SK-N-SH (cell line): ENCODE results near the gene LARGE1. TPM values are rescaled to one million over a fixed set of nuclear protein-coding genes. Genes with fewer than 3 reads are reported as not detected.

Source experiments
- CTCF ChIA-PET: fragments of 300-600, 350-600 bp; formaldehyde crosslinking; extraction: SDS; loops from one replicate; lab custom pipeline; 2021; lab: Yijun Ruan, JAX
- POLR2A ChIA-PET: fragments of 350-600 bp; sonication (Branson Sonifier 250); formaldehyde crosslinking; extraction: SDS; loops from one replicate; lab custom pipeline; 2020; ENCODE audit warnings: antibody characterized with exemption, inconsistent platforms; lab: Yijun Ruan, JAX
- DNase-seq: peaks from one replicate; pipeline ENCODE4 v3.0.0; 2012
- H2AFZ ChIP-seq: fragments of 200-600 bp; sonication (generic); 2 replicates; pipeline ENCODE4 v1.8.1; 2016; ENCODE audit warnings: antibody characterized with exemption, mild to moderate bottlenecking, low read depth
- H3F3A ChIP-seq: fragments of 200-600 bp; sonication (generic); replicated peaks from 2 replicates; pipeline ENCODE3; 2016; ENCODE audit warnings: antibody characterized with exemption, mild to moderate bottlenecking; ENCODE audit not compliant: insufficient read depth
- H3K27ac ChIP-seq, 2 experiments: fragments of 200-500 bp in 1 of 2; fragments of 200-600 bp in 1 of 2; sonication (Bioruptor generic) in 1 of 2; sonication (generic), shearing (Covaris generic) in 1 of 2; 2 replicates each; pipeline versions ENCODE4 v1.5.1 to v1.6.1; 2014 to 2016; ENCODE audit warnings: low read depth in 2 of 2, inconsistent platforms in 1 of 2, low read length in 1 of 2, mild to moderate bottlenecking in 1 of 2, mixed read lengths in 1 of 2
- H3K27me3 ChIP-seq: fragments of 200-600 bp; sonication (generic), shearing (Covaris generic); 2 replicates; pipeline ENCODE4 v1.6.1; 2016; ENCODE audit warnings: mixed run types; ENCODE audit not compliant: insufficient read depth
- H3K36me3 ChIP-seq, 2 experiments: fragments of 200-500 bp in 1 of 2; fragments of 200-600 bp in 1 of 2; sonication (Bioruptor generic) in 1 of 2; sonication (generic) in 1 of 2; replicated peaks in 1 of 2; 2 replicates each; pipeline versions ENCODE3 to v1.5.1; 2014 to 2016; ENCODE audit warnings: low read length in 1 of 2, mild to moderate bottlenecking in 1 of 2; ENCODE audit not compliant: insufficient read depth in 2 of 2, control insufficient read depth in 1 of 2
- H3K4me1 ChIP-seq, 2 experiments: fragments of 200-500 bp in 1 of 2; fragments of 200-600 bp in 1 of 2; sonication (Bioruptor generic) in 1 of 2; sonication (generic), shearing (Covaris generic) in 1 of 2; 2 replicates each; pipeline versions ENCODE4 v1.5.1 to v1.6.1; 2014 to 2016; ENCODE audit warnings: low read depth in 1 of 2, low read length in 1 of 2, mixed run types in 1 of 2; ENCODE audit not compliant: insufficient read depth in 2 of 2, control insufficient read depth in 1 of 2
- H3K4me2 ChIP-seq: fragments of 200-600 bp; sonication (generic), shearing (Covaris generic); 2 replicates; pipeline ENCODE4 v1.6.1; 2017; ENCODE audit warnings: mixed run types
- H3K4me3 ChIP-seq, 2 experiments: fragments of 200-500 bp in 1 of 2; fragments of 200-600 bp in 1 of 2; sonication (Bioruptor generic) in 1 of 2; sonication (generic), shearing (Covaris generic) in 1 of 2; 2 replicates each; pipeline versions ENCODE4 v1.5.1 to v1.8.1; 2014 to 2016; ENCODE audit warnings: low read depth in 2 of 2, inconsistent platforms in 1 of 2, low read length in 1 of 2, mild to moderate bottlenecking in 1 of 2, mixed read lengths in 1 of 2, moderate library complexity in 1 of 2
- H3K79me2 ChIP-seq: fragments of 200-600 bp; sonication (generic); 2 replicates; pipeline ENCODE4 v1.8.1; 2017; ENCODE audit warnings: mild to moderate bottlenecking; ENCODE audit not compliant: insufficient read depth
- H3K9ac ChIP-seq: fragments of 200-600 bp; sonication (generic); 2 replicates; pipeline ENCODE4 v1.6.1; 2017; ENCODE audit warnings: mixed run types
- H3K9me2 ChIP-seq: fragments of 200-600 bp; sonication (generic); 2 replicates; pipeline ENCODE4 v1.6.1; 2017; ENCODE audit warnings: mixed run types
- H3K9me3 ChIP-seq: fragments of 200-600 bp; sonication (generic); 2 replicates; pipeline ENCODE4 v1.6.1; 2017; ENCODE audit warnings: mixed run types, mild to moderate bottlenecking, moderate library complexity
- H4K20me1 ChIP-seq: fragments of 200-600 bp; sonication (generic); 2 replicates; pipeline ENCODE4 v1.6.1; 2017; ENCODE audit warnings: mild to moderate bottlenecking, mixed run types; ENCODE audit not compliant: insufficient read depth
- CTCF ChIP-seq: fragments of 200-600 bp; sonication (generic); IDR thresholded peaks from 2 replicates; pipeline ENCODE4 v1.6.1; 2017; ENCODE audit warnings: antibody characterized with exemption, mild to moderate bottlenecking, moderate library complexity
- ELF1 ChIP-seq: IDR thresholded peaks from 2 replicates; pipeline ENCODE4 v1.4.0; 2012
- EZH2phosphoT487 ChIP-seq: fragments of 200-600 bp; sonication (generic); IDR thresholded peaks from 2 replicates; pipeline ENCODE4 v1.6.1; 2017; ENCODE audit warnings: low read depth, mixed run types, mild to moderate bottlenecking, antibody characterized with exemption, moderate library complexity, borderline replicate concordance
- FOSL2 ChIP-seq: IDR thresholded peaks from 2 replicates; pipeline ENCODE4 v1.4.0; 2012; ENCODE audit warnings: low read depth, mild to moderate bottlenecking, moderate library complexity, borderline replicate concordance
- GATA2 ChIP-seq: sonication (generic); formaldehyde crosslinking; IDR thresholded peaks from 2 replicates; pipeline ENCODE4 v1.5.0; 2020; ENCODE audit warnings: mild to moderate bottlenecking, missing genetic modification reagents
- IRF3 ChIP-seq: fragments of 150-350 bp; IDR thresholded peaks from 2 replicates; pipeline ENCODE4 v1.6.1; 2016; ENCODE audit warnings: mild to moderate bottlenecking, low read depth, low read length
- MAX ChIP-seq: IDR thresholded peaks from 2 replicates; pipeline ENCODE4 v1.4.0; 2012; ENCODE audit warnings: low read depth
- NFIC ChIP-seq: IDR thresholded peaks from 2 replicates; pipeline ENCODE4 v1.4.0; 2012; ENCODE audit warnings: borderline replicate concordance
- NRF1 ChIP-seq: IDR thresholded peaks from 2 replicates; pipeline ENCODE4 v1.6.1; 2012; ENCODE audit warnings: low read depth, mild to moderate bottlenecking, low read length
- PBX3 ChIP-seq: IDR thresholded peaks from 2 replicates; pipeline ENCODE4; 2012
- RAD21 ChIP-seq: IDR thresholded peaks from 2 replicates; pipeline ENCODE4 v1.6.1; 2012; ENCODE audit warnings: mild to moderate bottlenecking, low read length
- RFX5 ChIP-seq: IDR thresholded peaks from 2 replicates; pipeline ENCODE4 v1.6.1; 2012; ENCODE audit warnings: mild to moderate bottlenecking, improper control_type of control experiment, low read length
- RXRA ChIP-seq: IDR thresholded peaks from 2 replicates; pipeline ENCODE4 v1.4.0; 2012; ENCODE audit warnings: low read depth, mild to moderate bottlenecking, borderline replicate concordance
- TAF1 ChIP-seq: IDR thresholded peaks from 2 replicates; pipeline ENCODE4 v1.6.1; 2012; ENCODE audit warnings: low read depth, mild to moderate bottlenecking, low read length, moderate library complexity, borderline replicate concordance
- USF1 ChIP-seq: IDR thresholded peaks from 2 replicates; pipeline ENCODE4 v1.4.0; 2012; ENCODE audit warnings: low read depth, borderline replicate concordance
- WGBS: methylation state at CpG from one replicate; pipeline ENCODE4 v1.1.6; 2017; ENCODE audit warnings: low lambda C conversion rate; 5-methylcytosine and 5-hydroxymethylcytosine counted together
- polyA plus RNA-seq, 3 experiments: library from polyadenylated mRNA; depleted of rRNA; stranded (reverse); fragments of >200 nt; gene quantifications; 2 replicates each; pipeline ENCODE4 v1.2.3, GENCODE V29; 2012

LARGE1 gene
- polyA plus RNA-seq, 1 of the 3 experiments (the other 2 are of a cell fraction) = 1.1 TPM

- Histone ChIP-seq H2AFZ (no peak overlapping the region), H4K20me1 (no peaks in the 10 kb centered on the region), H3K27ac (no peak overlapping the region), H3K4me2 (no peak overlapping the region), H3K9me3 (no peaks in the 10 kb centered on the region), H3K79me2 (no peaks in the 10 kb centered on the region), H3K27me3 (no peaks in the 10 kb centered on the region), H3F3A (no peaks in the 10 kb centered on the region), H3K4me1 (no peaks in the 10 kb centered on the region), H3K4me3 (no peak overlapping the region), H3K9ac (no peak overlapping the region), H3K36me3 (no peaks in the 10 kb centered on the region), H3K9me2 (no peaks in the 10 kb centered on the region)
- CTCF ChIA-PET = no interaction called here
- no peak for TF ChIP-seq ELF1
- TF ChIP-seq EZH2phosphoT487 = no peak
- no peak for TF ChIP-seq MAX
- no peak for TF ChIP-seq TAF1
- no peak for TF ChIP-seq RAD21
- TF ChIP-seq IRF3 = no peak
- TF ChIP-seq GATA2 (CRISPR knock-in tag) = no peak
- no peak for TF ChIP-seq RFX5
- no peak for TF ChIP-seq NFIC
- no peak for TF ChIP-seq USF1
- no peak for TF ChIP-seq NRF1
- TF ChIP-seq CTCF = no peak
- no peak for TF ChIP-seq PBX3
- no peak for TF ChIP-seq FOSL2
- no peak for TF ChIP-seq RXRA
- POLR2A ChIA-PET = no interaction called here
- WGBS = 13% methylated on average over 1 of the region's 22 CpGs
- DNase-seq = no peak
These were observed 270.0 kb downstream of the LARGE1 start for GRCh38 chr22:33650244-33650643.
